HepG2 (cell line): ENCODE results near the gene NAP1L1. TPM values are rescaled to one million over a fixed set of nuclear protein-coding genes. Genes with fewer than 3 reads are reported as not detected.

ENCODE experiments used
- ATAC-seq: fragments of 200-7000 bp; cut with Tn5 transposase; 3 replicates; pipeline ENCODE4 v1.9.1; 2020; ENCODE audit warnings: mild to moderate bottlenecking, moderate library complexity
- BruUV-seq: library from RNA; stranded (reverse); fragments of 400-500 nt; replicated peaks from 2 replicates; lab custom pipeline; 2021; lab: Mats Ljungman, UMichigan
- CTCF ChIA-PET: fragments of 300-600 bp; formaldehyde crosslinking; extraction: SDS; loops from one replicate; lab custom pipeline; 2021; ENCODE audit warnings: low total read pairs, inconsistent platforms, low intra/inter-chr PET ratio; lab: Yijun Ruan, JAX
- POLR2A ChIA-PET: fragments of 350-600 bp; sonication (Branson Sonifier 250); formaldehyde crosslinking; loops from one replicate; lab custom pipeline; 2020; ENCODE audit warnings: antibody characterized with exemption, inconsistent platforms; lab: Yijun Ruan, JAX
- DNase-seq: peaks from one replicate; pipeline ENCODE4 v3.0.0-alpha.2; 2015; ENCODE audit warnings: low spot score
- FAIRE-seq: peaks from 3 replicates; lab custom pipeline; 2011; peaks lifted over from hg19 to GRCh38; lab: Jason Lieb, UNC
- H2AFZ ChIP-seq: one replicate; pipeline ENCODE4 v1.6.1; 2011; ENCODE audit warnings: low read length, inconsistent platforms
- H3K27ac ChIP-seq: fragments of 300-600 bp; 3 replicates; pipeline ENCODE4 v1.8.0; 2011; ENCODE audit warnings: mixed run types, mild to moderate bottlenecking, mixed read lengths, low read length, inconsistent platforms; ENCODE audit not compliant: insufficient read depth; ENCODE audit errors: extremely low read length
- H3K27me3 ChIP-seq, 2 experiments: fragments of 200-600 bp in 1 of 2; 2 replicates in 1 of 2; 3 replicates in 1 of 2; pipeline versions ENCODE4 v1.6.0 to v1.8.0; 2011; ENCODE audit warnings: low read length in 2 of 2, mild to moderate bottlenecking in 2 of 2, moderate library complexity in 2 of 2, inconsistent platforms in 1 of 2; ENCODE audit not compliant: insufficient read depth in 2 of 2, control insufficient read depth in 1 of 2
- H3K36me3 ChIP-seq, 2 experiments: fragments of 200-600 bp in 1 of 2; replicated peaks in 1 of 2; 2 replicates in 1 of 2; 3 replicates in 1 of 2; pipeline versions ENCODE4 v1.5.1 to v1.8.0; 2011; ENCODE audit warnings: low read length in 2 of 2, inconsistent platforms in 1 of 2; ENCODE audit not compliant: insufficient read depth in 2 of 2, control insufficient read depth in 1 of 2
- H3K4me1 ChIP-seq: 2 replicates; pipeline ENCODE4 v1.5.1; 2012; ENCODE audit warnings: low read length, inconsistent platforms; ENCODE audit not compliant: insufficient read depth
- H3K4me2 ChIP-seq: 2 replicates; pipeline ENCODE4 v1.6.0; 2011; ENCODE audit warnings: low read depth, low read length, inconsistent platforms
- H3K4me3 ChIP-seq, 3 experiments: fragments of 200-600 bp in 1 of 3; sonication (generic), shearing (Covaris generic) in 1 of 3; replicated peaks in 1 of 3; 2 replicates each; pipeline ENCODE4 v1.5.1; 2011 to 2016; ENCODE audit warnings: low read length in 3 of 3, inconsistent platforms in 2 of 3, low read depth in 2 of 3, mild to moderate bottlenecking in 2 of 3, control low read depth in 1 of 3, mixed read lengths in 1 of 3; ENCODE audit not compliant: insufficient read depth in 1 of 3
- H3K79me2 ChIP-seq: one replicate; pipeline ENCODE4 v1.6.1; 2011; ENCODE audit warnings: low read length, inconsistent platforms; ENCODE audit not compliant: insufficient read depth
- H3K9ac ChIP-seq: 2 replicates; pipeline ENCODE4 v1.6.0; 2011; ENCODE audit warnings: mild to moderate bottlenecking, low read depth, low read length, inconsistent platforms; ENCODE audit not compliant: insufficient read depth
- H3K9me3 ChIP-seq: 2 replicates; pipeline ENCODE4 v1.5.1; 2012; ENCODE audit warnings: mild to moderate bottlenecking, low read length
- H4K20me1 ChIP-seq: 2 replicates; pipeline ENCODE4 v1.6.0; 2011; ENCODE audit warnings: inconsistent platforms, mild to moderate bottlenecking, low read length, moderate library complexity; ENCODE audit not compliant: insufficient read depth
- GFI1 ChIP-seq: sonication (generic); formaldehyde crosslinking; IDR thresholded peaks from 2 replicates; pipeline ENCODE4 v1.5.0; 2020; ENCODE audit warnings: missing genetic modification reagents, mild to moderate bottlenecking, borderline replicate concordance
- KAT8 ChIP-seq: IDR thresholded peaks from 2 replicates; pipeline ENCODE4 v1.6.1; 2016; ENCODE audit warnings: missing genetic modification reagents, missing compliant biosample characterization
- MEIS2 ChIP-seq: sonication (generic); formaldehyde crosslinking; IDR thresholded peaks from 2 replicates; pipeline ENCODE4 v1.9.0; 2021; ENCODE audit warnings: mild to moderate bottlenecking, missing genetic modification reagents
- ONECUT2 ChIP-seq: sonication (generic); formaldehyde crosslinking; IDR thresholded peaks from 2 replicates; pipeline ENCODE4 v1.4.0; 2020; ENCODE audit warnings: missing genetic modification reagents
- ZBTB7A ChIP-seq: sonication (generic); formaldehyde crosslinking; IDR thresholded peaks from 2 replicates; pipeline ENCODE4 v1.8.0; 2022; ENCODE audit warnings: mild to moderate bottlenecking, missing genetic modification reagents
- ZBTB7B ChIP-seq: sonication (generic); formaldehyde crosslinking; IDR thresholded peaks from 2 replicates; pipeline ENCODE4 v1.4.0; 2020; ENCODE audit warnings: missing genetic modification reagents
- ZC3H4 ChIP-seq: sonication (generic); formaldehyde crosslinking; IDR thresholded peaks from 2 replicates; pipeline ENCODE4 v1.4.0; 2020; ENCODE audit warnings: missing genetic modification reagents, borderline replicate concordance
- ZNF530 ChIP-seq: sonication (generic); formaldehyde crosslinking; IDR thresholded peaks from 2 replicates; pipeline ENCODE4 v1.5.0; 2020; ENCODE audit warnings: low read depth, mild to moderate bottlenecking, missing genetic modification reagents
- ZNF775 ChIP-seq: sonication (generic); formaldehyde crosslinking; IDR thresholded peaks from 2 replicates; pipeline ENCODE4 v1.4.0; 2020; ENCODE audit warnings: missing genetic modification reagents, mild to moderate bottlenecking, moderate library complexity, borderline replicate concordance
- WGBS: methylation state at CpG from one replicate; pipeline ENCODE4 v1.1.6; 2017; ENCODE audit warnings: low lambda C conversion rate; 5-methylcytosine and 5-hydroxymethylcytosine counted together
- in situ Hi-C: cut with HindIII; loops from 2 replicates; pipeline ENCODE4 v1.10.0; 2017; ENCODE audit warnings: low pct_unique_long_range_greater_than_20kb; ENCODE audit not compliant: extremely low pct_ligation_motif_present
- intact Hi-C: fragments of 100-400 bp; cut with micrococcal nuclease; formaldehyde crosslinking; loops from one replicate; pipeline ENCODE4 v1.10.0; 2022; ENCODE audit not compliant: unreplicated experiment
- polyA plus RNA-seq, 8 experiments: library from polyadenylated mRNA; depleted of rRNA in 3 of 8; stranded (reverse) in 7 of 8; unstranded in 1 of 8; fragments of >200 nt; fragmentation: Illumina TruSeq in 4 of 8; extraction: Trizol in 4 of 8; gene quantifications; 2 replicates each; pipeline versions ENCODE4 v1.2.1 to v1.2.3, GENCODE V29; 2011 to 2016; ENCODE audit warnings: low read depth in 4 of 8, missing spikeins in 1 of 8, mixed read lengths in 1 of 8; ENCODE audit not compliant: insufficient read depth in 1 of 8
- total RNA-seq, 5 experiments: library from RNA; depleted of rRNA; stranded (reverse); fragments of >200 nt; fragmentation: Illumina TruSeq; extraction: Trizol; gene quantifications; 2 replicates each; pipeline ENCODE4 v1.2.3, GENCODE V29; 2016; ENCODE audit warnings: low read depth in 1 of 5
- TF ChIP-seq, protein P1 (sequence below): sonication (generic); formaldehyde crosslinking; conservative IDR thresholded peaks from 2 replicates; pipeline ENCODE4 v1.5.0; 2020; ENCODE audit warnings: missing genetic modification reagents
- TF ChIP-seq, protein P2 (sequence below): sonication (generic); formaldehyde crosslinking; IDR thresholded peaks from 2 replicates; pipeline ENCODE4 v1.5.1; 2020; ENCODE audit warnings: mild to moderate bottlenecking, missing genetic modification reagents, moderate library complexity
- TF ChIP-seq, protein P3 (sequence below), 2 experiments: sonication (generic) in 1 of 2; formaldehyde crosslinking in 1 of 2; IDR thresholded peaks; 2 replicates each; pipeline versions ENCODE4 v1.5.1 to v1.6.1; 2011 to 2020; ENCODE audit warnings: borderline replicate concordance in 1 of 2, low read depth in 1 of 2, low read length in 1 of 2, mild to moderate bottlenecking in 1 of 2, missing genetic modification reagents in 1 of 2, moderate library complexity in 1 of 2

Gene NAP1L1
- total and polyA plus RNA-seq, 2 of the 13 experiments (the other 11 are each of a cell fraction or from before 2014, with no cell fraction given), result 207 to 309 TPM

DNA sequence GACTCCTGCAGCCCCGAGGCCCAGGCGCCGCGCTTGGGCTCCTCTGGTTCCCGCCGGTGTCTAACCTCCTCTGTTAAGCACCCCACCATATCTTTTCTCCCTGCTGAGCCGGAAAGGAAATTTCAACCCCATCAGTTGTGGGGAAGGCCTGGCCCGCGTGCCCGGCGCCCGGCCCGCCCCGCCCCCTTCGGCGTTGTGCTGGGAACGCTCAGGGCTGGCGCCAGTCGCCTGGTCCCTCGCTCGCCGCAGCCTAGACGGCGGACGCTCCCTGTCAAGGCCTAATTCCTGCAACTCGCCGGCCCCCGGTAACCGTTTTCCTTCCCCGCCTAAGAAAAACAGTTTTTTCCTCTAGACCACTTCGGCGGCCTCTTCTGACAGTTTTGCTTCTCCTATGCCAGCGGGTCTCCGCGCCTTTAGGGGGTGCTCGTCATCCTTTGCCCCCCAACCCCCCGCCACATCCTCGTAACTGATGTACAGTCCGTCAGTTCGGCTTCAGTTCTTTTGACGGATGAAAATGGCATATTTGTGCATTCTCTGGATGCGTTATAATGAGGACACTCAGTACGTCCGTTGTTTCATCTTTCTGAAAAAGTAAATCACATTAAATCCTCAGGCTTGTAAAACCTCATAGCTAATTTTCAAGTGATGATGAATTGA is 506 bp upstream of the NAP1L1 start (continued):
- TF ChIP-seq, protein P1, sequence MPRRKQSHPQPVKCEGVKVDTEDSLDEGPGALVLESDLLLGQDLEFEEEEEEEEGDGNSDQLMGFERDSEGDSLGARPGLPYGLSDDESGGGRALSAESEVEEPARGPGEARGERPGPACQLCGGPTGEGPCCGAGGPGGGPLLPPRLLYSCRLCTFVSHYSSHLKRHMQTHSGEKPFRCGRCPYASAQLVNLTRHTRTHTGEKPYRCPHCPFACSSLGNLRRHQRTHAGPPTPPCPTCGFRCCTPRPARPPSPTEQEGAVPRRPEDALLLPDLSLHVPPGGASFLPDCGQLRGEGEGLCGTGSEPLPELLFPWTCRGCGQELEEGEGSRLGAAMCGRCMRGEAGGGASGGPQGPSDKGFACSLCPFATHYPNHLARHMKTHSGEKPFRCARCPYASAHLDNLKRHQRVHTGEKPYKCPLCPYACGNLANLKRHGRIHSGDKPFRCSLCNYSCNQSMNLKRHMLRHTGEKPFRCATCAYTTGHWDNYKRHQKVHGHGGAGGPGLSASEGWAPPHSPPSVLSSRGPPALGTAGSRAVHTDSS (CRISPR knock-in tag), result no peak
- TF ChIP-seq, protein P2, sequence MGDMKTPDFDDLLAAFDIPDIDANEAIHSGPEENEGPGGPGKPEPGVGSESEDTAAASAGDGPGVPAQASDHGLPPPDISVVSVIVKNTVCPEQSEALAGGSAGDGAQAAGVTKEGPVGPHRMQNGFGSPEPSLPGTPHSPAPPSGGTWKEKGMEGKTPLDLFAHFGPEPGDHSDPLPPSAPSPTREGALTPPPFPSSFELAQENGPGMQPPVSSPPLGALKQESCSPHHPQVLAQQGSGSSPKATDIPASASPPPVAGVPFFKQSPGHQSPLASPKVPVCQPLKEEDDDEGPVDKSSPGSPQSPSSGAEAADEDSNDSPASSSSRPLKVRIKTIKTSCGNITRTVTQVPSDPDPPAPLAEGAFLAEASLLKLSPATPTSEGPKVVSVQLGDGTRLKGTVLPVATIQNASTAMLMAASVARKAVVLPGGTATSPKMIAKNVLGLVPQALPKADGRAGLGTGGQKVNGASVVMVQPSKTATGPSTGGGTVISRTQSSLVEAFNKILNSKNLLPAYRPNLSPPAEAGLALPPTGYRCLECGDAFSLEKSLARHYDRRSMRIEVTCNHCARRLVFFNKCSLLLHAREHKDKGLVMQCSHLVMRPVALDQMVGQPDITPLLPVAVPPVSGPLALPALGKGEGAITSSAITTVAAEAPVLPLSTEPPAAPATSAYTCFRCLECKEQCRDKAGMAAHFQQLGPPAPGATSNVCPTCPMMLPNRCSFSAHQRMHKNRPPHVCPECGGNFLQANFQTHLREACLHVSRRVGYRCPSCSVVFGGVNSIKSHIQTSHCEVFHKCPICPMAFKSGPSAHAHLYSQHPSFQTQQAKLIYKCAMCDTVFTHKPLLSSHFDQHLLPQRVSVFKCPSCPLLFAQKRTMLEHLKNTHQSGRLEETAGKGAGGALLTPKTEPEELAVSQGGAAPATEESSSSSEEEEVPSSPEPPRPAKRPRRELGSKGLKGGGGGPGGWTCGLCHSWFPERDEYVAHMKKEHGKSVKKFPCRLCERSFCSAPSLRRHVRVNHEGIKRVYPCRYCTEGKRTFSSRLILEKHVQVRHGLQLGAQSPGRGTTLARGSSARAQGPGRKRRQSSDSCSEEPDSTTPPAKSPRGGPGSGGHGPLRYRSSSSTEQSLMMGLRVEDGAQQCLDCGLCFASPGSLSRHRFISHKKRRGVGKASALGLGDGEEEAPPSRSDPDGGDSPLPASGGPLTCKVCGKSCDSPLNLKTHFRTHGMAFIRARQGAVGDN, result peak; percentile 62
- TF ChIP-seq ZNF530 (CRISPR knock-in tag) (no peak), KAT8 (CRISPR knock-in tag) (peak; percentile 4; the same call in 1 of the 2 replicates)

DNA sequence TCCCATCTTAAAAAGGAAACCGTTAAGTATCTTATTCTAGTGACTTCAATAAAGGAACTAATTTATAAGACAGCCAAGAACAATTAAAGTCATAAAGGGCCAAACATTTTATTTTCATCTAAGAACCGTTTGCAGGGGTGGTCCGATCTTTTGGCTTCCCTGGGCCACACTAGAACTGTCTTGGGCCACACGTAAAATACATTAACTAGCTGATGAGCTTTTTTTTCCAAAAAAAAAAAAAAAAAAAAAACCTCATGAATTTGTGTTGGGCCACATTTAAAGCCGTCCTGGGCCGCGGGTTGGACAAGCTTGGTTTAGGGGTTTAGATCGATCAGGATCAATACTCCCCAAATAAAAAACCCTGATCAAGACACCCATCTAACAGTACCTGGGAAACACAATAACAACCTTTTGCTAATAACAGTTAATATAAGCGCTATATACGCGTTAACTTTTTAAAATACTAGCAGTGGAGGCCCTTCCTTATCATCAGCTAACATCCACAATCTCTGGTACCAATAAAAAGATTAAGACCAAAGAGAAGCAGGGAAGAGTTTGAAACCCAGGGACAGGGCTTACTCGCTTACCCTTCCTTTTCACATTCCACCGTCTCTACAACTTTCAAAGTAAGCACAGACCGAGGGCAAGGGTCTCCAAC is 1.1 kb downstream of the NAP1L1 start:
- WGBS, result 2% methylated on average over 14 of the region's 14 CpGs
- FAIRE-seq, result no peak
- TF ChIP-seq ONECUT2, result 0 out of 2 replicates have a peak, but pooled peaks have one; percentile 4
- TF ChIP-seq, protein P3, sequence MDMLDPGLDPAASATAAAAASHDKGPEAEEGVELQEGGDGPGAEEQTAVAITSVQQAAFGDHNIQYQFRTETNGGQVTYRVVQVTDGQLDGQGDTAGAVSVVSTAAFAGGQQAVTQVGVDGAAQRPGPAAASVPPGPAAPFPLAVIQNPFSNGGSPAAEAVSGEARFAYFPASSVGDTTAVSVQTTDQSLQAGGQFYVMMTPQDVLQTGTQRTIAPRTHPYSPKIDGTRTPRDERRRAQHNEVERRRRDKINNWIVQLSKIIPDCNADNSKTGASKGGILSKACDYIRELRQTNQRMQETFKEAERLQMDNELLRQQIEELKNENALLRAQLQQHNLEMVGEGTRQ (IDR thresholded peaks at IDR 0.05; ENCODE audit: low read depth, low read length), result no peak
- TF ChIP-seq, protein P3 (CRISPR knock-in tag; IDR thresholded peaks at IDR 0.05; ENCODE audit: borderline replicate concordance), result 0 out of 2 replicates have a peak, but pooled peaks have one; percentile 35
- TF ChIP-seq GFI1, result 0 out of 2 replicates have a peak, but pooled peaks have one; percentile 7
- no peak for TF ChIP-seq MEIS2 (CRISPR knock-in tag)
- no peak for TF ChIP-seq ZNF775 (CRISPR knock-in tag)
- peak; percentile 76; the same call in 1 of the 2 replicates for TF ChIP-seq ZBTB7A (CRISPR knock-in tag)
- TF ChIP-seq ZC3H4, result 0 out of 2 replicates have a peak, but pooled peaks have one; percentile 35
- no peak for TF ChIP-seq ZBTB7B (CRISPR knock-in tag)

More for the DNA sequence above, 1.1 kb downstream of the NAP1L1 start:
- Histone ChIP-seq H3K9ac (peak overlapping the region; percentile 94), H3K4me2 (peak overlapping the region; percentile 87), H3K4me1 (peaks cover 64% of the 10 kb centered on the region), H3K79me2 (peaks cover 54% of the 10 kb centered on the region), H3K36me3 (no peaks in the 10 kb centered on the region), H3K9me3 (no peaks in the 10 kb centered on the region), H3K27me3 (no peaks in the 10 kb centered on the region), H3K27ac (peak overlapping the region; percentile 95), H2AFZ (no peak overlapping the region), H3K4me3 (peak overlapping the region; percentile 73 to 88 (median 74)), H4K20me1 (peaks cover 43% of the 10 kb centered on the region)
- DNase-seq (no peak), ATAC-seq (no peak)
- POLR2A ChIA-PET, result interaction anchor here (1.2 to 1.4 kb wide), 2 partner anchors 50 to 52 kb away, joined by 3 to 7 read pairs; partner anchors contain the start of gene PHLDA1
- intact Hi-C loops (loop anchor here (5.0 to 10.0 kb wide), 2 partner anchors 74 to 381 kb away; no protein-coding TSS in a partner anchor), in situ Hi-C loops (no loop called here)
- CTCF ChIA-PET, result no interaction called here
- BruUV-seq, result no TSS peak
